ENCODE data around the gene DLAT.

DNA sequence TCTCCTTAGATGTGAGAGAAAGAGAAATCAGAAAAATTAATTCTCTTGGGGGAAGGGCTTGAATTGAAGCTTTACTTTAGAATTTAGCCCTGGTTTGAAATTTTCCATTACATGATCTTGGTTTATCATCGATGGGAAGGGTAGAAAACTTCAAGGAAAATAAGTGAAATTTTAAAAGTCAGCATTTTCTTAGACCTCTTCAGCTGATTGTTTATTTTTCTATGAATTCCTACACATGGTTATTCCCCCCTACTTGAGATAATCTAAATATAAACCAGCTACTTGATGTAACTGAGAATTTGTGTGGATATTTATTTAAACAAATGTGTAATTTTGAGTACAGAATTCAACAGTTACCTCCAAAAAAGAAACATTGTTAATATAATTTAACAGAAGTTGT is 37.7 kb downstream of the DLAT start:
- TF ChIP-seq, protein P1, sequence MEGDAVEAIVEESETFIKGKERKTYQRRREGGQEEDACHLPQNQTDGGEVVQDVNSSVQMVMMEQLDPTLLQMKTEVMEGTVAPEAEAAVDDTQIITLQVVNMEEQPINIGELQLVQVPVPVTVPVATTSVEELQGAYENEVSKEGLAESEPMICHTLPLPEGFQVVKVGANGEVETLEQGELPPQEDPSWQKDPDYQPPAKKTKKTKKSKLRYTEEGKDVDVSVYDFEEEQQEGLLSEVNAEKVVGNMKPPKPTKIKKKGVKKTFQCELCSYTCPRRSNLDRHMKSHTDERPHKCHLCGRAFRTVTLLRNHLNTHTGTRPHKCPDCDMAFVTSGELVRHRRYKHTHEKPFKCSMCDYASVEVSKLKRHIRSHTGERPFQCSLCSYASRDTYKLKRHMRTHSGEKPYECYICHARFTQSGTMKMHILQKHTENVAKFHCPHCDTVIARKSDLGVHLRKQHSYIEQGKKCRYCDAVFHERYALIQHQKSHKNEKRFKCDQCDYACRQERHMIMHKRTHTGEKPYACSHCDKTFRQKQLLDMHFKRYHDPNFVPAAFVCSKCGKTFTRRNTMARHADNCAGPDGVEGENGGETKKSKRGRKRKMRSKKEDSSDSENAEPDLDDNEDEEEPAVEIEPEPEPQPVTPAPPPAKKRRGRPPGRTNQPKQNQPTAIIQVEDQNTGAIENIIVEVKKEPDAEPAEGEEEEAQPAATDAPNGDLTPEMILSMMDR (IDR thresholded peaks at IDR 0.05; ENCODE audit: insufficient read depth, low read depth, low read length) = no peak
- TF ChIP-seq EZH2 (IDR thresholded peaks at IDR 0.05; ENCODE audit: insufficient read depth, low read length) = no peak

Measured in astrocyte (in vitro differentiated cells and primary cell).